Measurements from ENCODE around the gene PIGX.

PIGX gene

GRCh38 chr3:196691386-196691785 is 20.8 kb upstream of the PIGX start:
- TF ChIP-seq CTCF (IDR thresholded peaks at IDR 0.05; ENCODE audit: control insufficient read depth, extremely low read depth, insufficient read depth), result no peak
- no peak overlapping the region for H3K4me3 ChIP-seq (ENCODE audit: low read depth, low read length)
- no peak for DNase-seq (ENCODE audit: low read depth)

GRCh38 chr3:196694202-196694638 is 18.0 kb upstream of the PIGX start:
- TF ChIP-seq CTCF (IDR thresholded peaks at IDR 0.05; ENCODE audit: control insufficient read depth, extremely low read depth, insufficient read depth), result peak; percentile 6; the same call in 1 of the 2 replicates
- no peak overlapping the region for H3K4me3 ChIP-seq (ENCODE audit: low read depth, low read length)
- no peak for DNase-seq (ENCODE audit: low read depth)

- DNase-seq (ENCODE audit: low read depth), result no peak
- no peak for TF ChIP-seq CTCF (IDR thresholded peaks at IDR 0.05; ENCODE audit: control insufficient read depth, extremely low read depth, insufficient read depth)
- no peak overlapping the region for H3K4me3 ChIP-seq (ENCODE audit: low read depth, low read length)
Observed at GRCh38 chr3:196694941-196695848, 17.0 kb upstream of the PIGX start.

GRCh38 chr3:196695849-196696226 is 16.3 kb upstream of the PIGX start:
- DNase-seq (ENCODE audit: low read depth), result no peak
- H3K4me3 ChIP-seq (ENCODE audit: low read depth, low read length), result no peak overlapping the region
- TF ChIP-seq CTCF (IDR thresholded peaks at IDR 0.05; ENCODE audit: control insufficient read depth, extremely low read depth, insufficient read depth), result no peak

GRCh38 chr3:196697270-196697669 is 14.9 kb upstream of the PIGX start:
- TF ChIP-seq CTCF (IDR thresholded peaks at IDR 0.05; ENCODE audit: control insufficient read depth, extremely low read depth, insufficient read depth), result no peak
- H3K4me3 ChIP-seq (ENCODE audit: low read depth, low read length), result no peak overlapping the region
- DNase-seq (ENCODE audit: low read depth), result no peak

- DNase-seq (ENCODE audit: low read depth), result no peak
Observed at GRCh38 chr3:196699749-196700148, 12.4 kb upstream of the PIGX start.

More at GRCh38 chr3:196699749-196700148, 12.4 kb upstream of the PIGX start:
- H3K4me3 ChIP-seq (ENCODE audit: low read depth, low read length), result no peak overlapping the region
- TF ChIP-seq CTCF (IDR thresholded peaks at IDR 0.05; ENCODE audit: control insufficient read depth, extremely low read depth, insufficient read depth), result no peak

Data from LNCaP clone FGC (cell line).